Kidney (tissue), 14 donors: ENCODE measurements around the gene SRP14. TPM values are rescaled to one million over a fixed set of nuclear protein-coding genes. Genes with fewer than 3 reads are reported as not detected.

Experiments used
- DNase-seq, 5 donors: peaks; one replicate each; pipeline ENCODE4 v3.0.0-alpha.2; 2013 to 2020
- FAIRE-seq: peaks from 2 replicates; lab custom pipeline; 2012; peaks lifted over from hg19 to GRCh38; lab: Jason Lieb, UNC
- H3K27ac ChIP-seq, 2 donors: one replicate each; pipeline ENCODE4 v1.7.0; 2013; ENCODE audit warnings: low read depth in 2 of 2, low read length in 2 of 2, inconsistent platforms in 1 of 2
- H3K27me3 ChIP-seq: one replicate; pipeline ENCODE4 v1.7.1; 2013; ENCODE audit warnings: low read length, inconsistent platforms; ENCODE audit not compliant: control insufficient read depth, insufficient read depth
- H3K36me3 ChIP-seq, 3 donors: one replicate each; pipeline versions ENCODE4 v1.7.0 to v1.7.1; 2013; ENCODE audit warnings: low read length in 3 of 3, control low read depth in 1 of 3, inconsistent platforms in 1 of 3; ENCODE audit not compliant: insufficient read depth in 3 of 3, control insufficient read depth in 2 of 3
- H3K4me1 ChIP-seq, 3 donors: one replicate each; pipeline versions ENCODE4 v1.7.0 to v1.7.1; 2013; ENCODE audit warnings: low read length in 3 of 3, inconsistent platforms in 1 of 3, low read depth in 1 of 3; ENCODE audit not compliant: control insufficient read depth in 2 of 3, insufficient read depth in 2 of 3
- H3K4me3 ChIP-seq, 3 donors: one replicate each; pipeline versions ENCODE4 v1.7.0 to v1.8.1; 2013; ENCODE audit warnings: low read length in 3 of 3, control low read depth in 1 of 3, inconsistent platforms in 1 of 3
- H3K9ac ChIP-seq, 3 donors: one replicate each; pipeline versions ENCODE4 v1.7.0 to v1.7.1; 2013; ENCODE audit warnings: low read length in 3 of 3, control low read depth in 1 of 3, inconsistent platforms in 1 of 3
- H3K9me3 ChIP-seq, 3 donors: one replicate each; pipeline versions ENCODE4 v1.7.0 to v1.7.1; 2013; ENCODE audit warnings: low read length in 3 of 3, control low read depth in 1 of 3, inconsistent platforms in 1 of 3; ENCODE audit not compliant: control insufficient read depth in 2 of 3, insufficient read depth in 1 of 3
- CTCF ChIP-seq: IDR thresholded peaks from 3 replicates; pipeline ENCODE4 v1.5.1; 2012; ENCODE audit warnings: mild to moderate bottlenecking, moderate library complexity, borderline replicate concordance; ENCODE audit not compliant: insufficient read depth; ENCODE audit errors: extremely low read depth
- intact Hi-C: fragments of 100-400 bp; cut with DNase I; formaldehyde crosslinking; loops from one replicate; pipeline ENCODE4 v1.11.1; 2022
- polyA plus RNA-seq: library from polyadenylated mRNA; stranded (reverse); fragments of 350-450 nt; fragmentation: Illumina TruSeq; extraction: RNeasy Lipid Tissue Mini Kit (QIAGEN cat#74804); gene quantifications from one replicate; pipeline ENCODE4 v1.2.3, GENCODE V29; 2014; ENCODE audit warnings: low read depth, low replicate concordance; ENCODE audit not compliant: insufficient read depth
- total RNA-seq: library from RNA; stranded (reverse); fragmentation: NEBNext Ultra II Directional; extraction: Animal tissue kit (Norgen Biotek cat#: 25700); gene quantifications from one replicate; pipeline ENCODE4 v1.2.1, GENCODE V29; 2021
- donor health status: control.
- donor health status: control.
- donor health status: control.
- donor health status: control.
- donor health status: control.
- donor health status: DM: yes; HTN: yes; CAD: no.
- donor health status: Normal renal cell carcinoma (clear cell type).

The SRP14 gene
- total and polyA plus RNA-seq, 2 donors from 2014 or later: 190 to 867 TPM

- Histone ChIP-seq H3K27ac (no peak overlapping the region), H3K9ac (no peak overlapping the region), H3K27me3 (no peaks in the 10 kb centered on the region), H3K4me1 (peaks cover 0 to 10% (median 8%) of the 10 kb centered on the region in 3 donors), H3K9me3 (no peaks in the 10 kb centered on the region), H3K36me3 (no peaks in the 10 kb centered on the region), H3K4me3 (no peak overlapping the region)
- intact Hi-C loops: no loop called here
- DNase-seq (no peak), FAIRE-seq (no peak)
- TF ChIP-seq CTCF: no peak
Observed at GRCh38 chr15:40065166-40065565, 26.2 kb upstream of the SRP14 start.

- Histone ChIP-seq H3K36me3 (no peaks in the 10 kb centered on the region), H3K27me3 (no peaks in the 10 kb centered on the region), H3K4me1 (peaks cover 0 to 5% (median 2%) of the 10 kb centered on the region in 3 donors), H3K9ac (no peak overlapping the region), H3K27ac (no peak overlapping the region), H3K4me3 (no peak overlapping the region), H3K9me3 (no peaks in the 10 kb centered on the region)
- DNase-seq (no peak), FAIRE-seq (no peak)
- TF ChIP-seq CTCF: no peak
- intact Hi-C loops: no loop called here
Observed at GRCh38 chr15:40064231-40064894, 25.4 kb upstream of the SRP14 start.

DNA sequence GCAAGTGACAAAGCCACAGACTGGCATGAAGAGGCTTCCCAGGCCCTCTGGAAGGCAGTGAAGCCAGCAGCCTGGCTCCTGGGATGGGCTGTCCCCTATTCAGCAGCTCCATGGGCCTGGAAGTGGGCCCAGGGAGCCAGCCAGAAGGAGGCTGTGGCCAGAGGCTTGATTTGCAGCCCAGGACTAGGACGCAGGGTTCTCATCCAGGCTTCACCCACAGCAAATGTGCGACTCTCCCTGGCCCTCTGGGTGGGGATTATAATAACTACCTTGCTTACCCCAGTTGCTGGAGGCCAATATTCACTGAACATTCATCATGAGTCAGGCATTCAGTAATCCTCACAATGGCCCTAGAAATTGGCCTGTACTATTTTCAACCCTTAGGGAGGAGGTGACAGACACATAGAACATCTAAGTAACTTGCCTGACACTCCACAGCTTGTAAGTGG lies 24.6 kb upstream of the SRP14 start:
- H3K36me3 ChIP-seq: no peaks in the 10 kb centered on the region
- H3K27ac ChIP-seq: no peak overlapping the region
- intact Hi-C loops: no loop called here
- TF ChIP-seq CTCF: no peak
- H3K9me3 ChIP-seq: no peaks in the 10 kb centered on the region
- H3K27me3 ChIP-seq: no peaks in the 10 kb centered on the region
- peaks cover 0 to 3% (median 0%) of the 10 kb centered on the region in 3 donors for H3K4me1 ChIP-seq
- DNase-seq (no peak), FAIRE-seq (no peak)
- no peak overlapping the region for H3K9ac ChIP-seq
- no peak overlapping the region for H3K4me3 ChIP-seq
